GM11168 (cell line): ENCODE measurements around the gene RAB20.

Source experiments
- in situ Hi-C: fragments of 300-500 bp; cut with MboI; formaldehyde crosslinking; loops from one replicate; pipeline ENCODE4 v1.12.0; 2022; ENCODE audit warnings: low sequenced_read_pairs; ENCODE audit not compliant: unreplicated experiment

The RAB20 gene

DNA sequence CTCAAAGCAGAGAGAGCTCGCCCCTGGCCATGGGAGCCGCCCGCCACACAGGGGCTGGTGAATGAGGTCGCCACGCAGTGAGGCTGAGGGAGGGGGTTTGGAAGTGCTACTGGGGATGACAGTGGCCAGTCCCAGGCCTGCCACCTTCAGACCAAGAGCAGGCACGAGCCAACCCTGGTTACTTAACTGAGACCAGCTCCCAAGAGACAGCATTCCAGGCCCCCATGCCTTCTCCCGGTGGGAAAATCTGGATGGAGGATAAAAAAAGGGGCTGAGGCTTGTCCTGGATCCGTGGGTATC is 43.3 kb downstream of the RAB20 start:
- in situ Hi-C loops, result no loop called here

DNA sequence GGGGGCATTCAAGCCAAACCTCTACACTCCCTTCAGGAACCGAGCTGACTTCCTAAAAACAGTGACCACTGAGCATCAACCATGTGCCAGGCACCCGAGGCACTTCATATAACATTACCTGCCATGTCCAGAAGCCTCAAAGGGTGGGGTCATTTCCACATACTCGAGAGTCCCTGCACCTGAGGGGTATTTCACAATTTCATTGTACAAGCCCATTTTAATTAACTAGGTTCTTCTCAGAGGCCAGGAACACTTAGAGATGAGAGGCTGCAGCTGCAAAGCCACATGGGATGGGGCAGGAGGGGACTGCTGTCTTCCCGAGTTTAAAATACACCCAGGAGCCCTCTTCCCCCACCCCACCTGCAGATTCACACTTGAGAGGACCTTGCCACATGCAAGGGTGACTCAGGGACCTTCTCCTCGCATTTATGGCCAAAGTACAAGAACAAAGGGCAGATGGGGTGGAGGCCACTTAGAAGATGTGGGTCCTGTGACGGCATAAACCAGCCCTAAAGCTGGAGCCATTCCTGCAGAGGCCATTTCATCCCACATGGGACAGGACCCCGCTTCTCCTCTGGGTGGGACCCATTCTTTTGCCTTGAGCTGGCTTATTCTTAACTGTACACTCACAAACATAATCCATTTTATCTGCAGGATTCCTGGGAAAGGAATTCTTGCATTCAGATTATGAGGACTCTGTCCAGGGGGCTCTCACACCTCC is 43.9 kb downstream of the RAB20 start:
- in situ Hi-C loops, result no loop called here

DNA sequence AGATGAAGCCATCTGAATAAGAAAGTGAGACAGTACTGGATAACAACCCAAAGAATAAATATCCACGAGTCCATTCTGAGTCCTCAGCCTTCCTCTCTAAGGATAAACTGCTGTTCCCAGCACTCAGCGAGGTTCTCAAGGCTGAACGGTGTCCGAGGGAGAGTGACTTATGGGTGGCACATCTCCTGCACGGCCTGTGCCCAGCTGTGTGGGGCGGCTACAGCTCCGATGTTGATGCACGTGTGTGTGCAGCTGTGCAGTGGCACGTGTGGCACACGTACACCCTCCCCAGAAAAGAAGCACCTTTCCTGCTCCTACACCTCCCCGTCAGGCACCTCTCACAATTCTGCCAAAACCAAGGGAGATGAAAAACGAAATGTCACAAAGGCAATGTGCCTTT is 45.0 kb downstream of the RAB20 start:
- in situ Hi-C loops, result no loop called here

DNA sequence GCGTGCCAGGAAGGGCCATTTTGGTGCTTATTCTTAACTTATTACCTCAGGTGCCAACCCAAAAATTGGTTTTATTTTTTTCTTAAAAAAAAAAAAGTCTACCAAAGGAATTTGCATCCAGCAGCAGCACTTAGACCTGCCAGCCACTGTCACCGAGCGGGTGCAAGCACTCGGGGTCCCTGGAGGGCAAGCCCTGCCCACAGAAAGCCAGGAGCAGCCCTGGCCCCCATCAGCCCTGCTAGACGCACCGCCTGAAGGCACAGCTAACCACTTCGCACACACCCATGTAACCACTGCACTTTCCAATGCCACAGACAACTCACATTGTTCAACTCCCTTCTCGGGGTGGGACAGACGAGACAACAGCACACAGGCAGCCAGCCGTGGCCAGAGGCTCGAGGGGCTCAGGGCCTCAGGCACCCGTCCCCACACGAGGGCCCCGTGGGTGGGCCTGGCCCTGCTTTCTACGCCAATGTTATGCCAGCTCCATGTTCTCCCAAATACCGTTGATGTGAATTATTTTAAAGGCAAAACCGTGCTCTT is 49.3 kb downstream of the RAB20 start:
- in situ Hi-C loops, result no loop called here

DNA sequence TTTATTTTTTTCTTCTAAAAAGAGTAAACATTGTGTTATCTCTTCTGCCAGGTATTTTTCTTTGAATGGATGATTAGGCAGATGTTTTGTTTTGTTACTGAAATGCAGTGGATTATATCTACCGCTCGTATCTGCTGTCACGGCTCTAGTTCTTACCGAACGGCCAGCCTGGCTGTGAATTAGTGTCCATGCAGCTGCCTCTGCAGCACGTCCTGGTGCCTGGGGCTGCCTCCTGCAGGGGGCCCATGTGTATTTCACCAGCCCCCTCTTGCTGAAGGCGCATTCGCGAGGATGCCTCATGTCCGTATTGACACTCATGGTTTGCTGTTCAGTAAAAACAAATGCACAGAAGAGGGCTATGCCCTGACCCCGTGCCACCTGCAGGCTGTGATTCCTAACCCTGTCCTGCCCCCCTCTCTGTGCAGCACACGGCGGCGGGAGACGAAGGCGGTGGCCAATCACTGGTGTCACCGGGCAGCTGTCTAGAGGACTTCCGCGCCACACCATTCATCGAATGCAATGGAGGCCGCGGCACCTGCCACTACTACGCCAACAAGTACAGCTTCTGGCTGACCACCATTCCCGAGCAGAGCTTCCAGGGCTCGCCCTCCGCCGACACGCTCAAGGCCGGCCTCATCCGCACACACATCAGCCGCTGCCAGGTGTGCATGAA is 49.9 kb downstream of the RAB20 start:
- in situ Hi-C loops, result no loop called here

DNA sequence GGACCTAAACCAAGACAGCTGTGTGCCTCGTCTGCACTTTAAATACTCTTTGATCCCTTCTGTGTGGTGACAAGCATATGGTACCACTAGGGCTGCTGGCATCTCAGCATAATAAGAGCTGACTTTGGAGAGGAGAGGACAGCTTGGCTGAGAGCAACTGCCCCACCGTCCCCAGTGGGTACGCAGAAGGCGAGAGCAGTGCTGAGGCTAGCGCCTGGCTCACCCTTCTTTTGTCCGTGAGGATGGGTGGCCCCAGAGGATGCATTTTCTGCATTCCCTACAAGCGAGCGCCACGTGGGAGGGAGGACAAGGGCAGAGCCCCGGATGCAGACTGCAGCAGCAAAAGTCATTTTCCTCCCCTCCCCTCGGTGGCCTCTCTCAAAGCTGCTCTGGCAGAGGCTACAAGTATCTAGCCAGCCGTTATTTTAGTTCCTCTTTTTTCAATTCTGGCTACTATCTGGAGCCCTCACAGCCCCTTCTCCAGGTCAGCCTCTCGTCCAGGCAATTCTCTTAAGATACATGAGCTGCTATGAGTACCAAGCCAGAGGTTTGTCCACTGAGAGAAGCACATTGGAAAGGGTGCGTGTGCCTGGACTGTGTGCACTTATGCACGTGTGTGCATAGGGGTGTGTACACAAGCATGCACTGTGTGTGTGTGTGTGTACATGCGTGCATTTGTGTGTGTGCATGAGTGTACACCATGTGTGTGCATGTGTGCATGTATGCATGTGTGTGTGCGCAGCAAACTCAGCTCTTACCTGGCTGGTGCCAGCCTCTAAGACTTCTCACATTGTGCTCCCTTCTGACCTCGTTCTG is 51.3 kb downstream of the RAB20 start:
- in situ Hi-C loops, result no loop called here

DNA sequence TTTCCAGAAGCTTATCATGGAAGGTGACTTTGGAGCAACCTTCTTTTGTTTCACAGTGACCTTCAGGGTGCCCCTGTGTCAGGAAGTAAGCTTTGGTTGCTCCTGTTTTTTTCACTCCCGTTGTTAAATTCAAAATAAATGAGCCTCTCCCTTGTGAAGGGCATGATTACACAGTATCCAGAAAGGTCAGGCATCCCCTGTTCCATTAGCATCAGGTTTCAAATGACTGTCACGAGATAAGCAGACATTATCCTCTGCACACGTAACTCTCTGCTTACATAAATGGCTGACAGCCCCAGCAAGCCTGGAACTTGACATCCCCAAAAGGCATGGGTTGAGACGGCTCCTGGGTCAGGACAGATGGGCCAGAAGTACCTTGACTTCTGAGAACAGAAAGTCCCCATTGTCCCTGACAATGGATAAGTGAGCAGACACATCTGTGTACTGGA is 52.0 kb downstream of the RAB20 start:
- in situ Hi-C loops, result no loop called here

DNA sequence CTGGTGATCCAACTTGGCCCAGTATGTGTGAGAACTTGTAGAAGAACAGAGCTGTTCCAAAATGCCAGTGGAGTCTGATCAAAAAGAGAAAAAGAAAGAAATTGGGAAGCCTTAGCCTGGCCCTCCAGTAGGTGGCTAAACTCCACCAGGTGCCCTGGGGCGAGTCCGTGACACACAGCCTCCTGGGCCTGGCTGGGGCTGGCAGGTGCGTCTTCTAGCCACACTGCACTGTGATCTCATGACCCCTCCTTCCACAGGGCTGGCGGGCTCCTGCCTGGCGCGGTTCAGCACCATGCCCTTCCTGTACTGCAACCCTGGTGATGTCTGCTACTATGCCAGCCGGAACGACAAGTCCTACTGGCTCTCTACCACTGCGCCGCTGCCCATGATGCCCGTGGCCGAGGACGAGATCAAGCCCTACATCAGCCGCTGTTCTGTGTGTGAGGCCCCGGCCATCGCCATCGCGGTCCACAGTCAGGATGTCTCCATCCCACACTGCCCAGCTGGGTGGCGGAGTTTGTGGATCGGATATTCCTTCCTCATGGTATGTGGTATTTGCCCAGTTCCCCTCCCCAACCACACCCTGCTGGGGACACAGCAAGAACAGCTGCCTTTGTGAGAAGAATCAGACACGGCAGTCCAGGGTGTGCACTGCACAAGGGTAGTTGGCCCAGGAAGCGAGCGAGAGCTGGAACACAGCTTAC is 53.7 kb downstream of the RAB20 start:
- in situ Hi-C loops, result no loop called here

DNA sequence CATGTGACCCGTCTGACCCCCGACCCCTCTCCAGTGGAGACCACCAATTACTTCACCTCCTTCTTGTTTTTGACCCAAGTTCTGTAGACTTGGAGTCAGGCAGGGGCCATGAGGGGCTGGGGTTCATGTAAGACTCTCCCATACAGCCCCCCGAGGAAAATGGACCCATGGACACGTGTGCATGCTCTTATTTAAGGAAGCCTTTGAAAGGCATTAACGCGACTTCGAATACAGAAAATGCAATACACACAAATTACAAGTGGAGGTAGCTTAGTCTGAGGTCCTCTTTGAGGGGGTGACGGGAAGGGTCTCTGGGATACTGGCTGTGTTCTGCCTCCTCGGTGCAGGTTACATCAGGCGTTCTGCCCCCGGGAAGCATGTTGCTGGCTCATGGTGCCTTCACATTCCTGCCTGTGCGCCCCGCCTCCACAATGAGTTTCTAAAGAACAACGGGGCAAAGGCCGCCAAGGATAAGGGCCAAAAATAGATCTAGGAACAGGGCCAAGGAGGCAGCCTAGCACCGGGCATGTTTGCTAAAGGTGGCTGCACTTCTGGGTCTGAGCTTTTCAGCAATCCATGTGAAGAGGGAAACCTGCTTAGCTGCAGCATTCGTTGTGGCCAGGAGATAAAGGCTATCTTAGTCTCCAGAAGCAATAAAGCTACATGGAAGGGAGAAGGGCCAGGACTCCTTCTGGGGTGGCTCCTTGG is 54.5 kb downstream of the RAB20 start:
- in situ Hi-C loops, result no loop called here

DNA sequence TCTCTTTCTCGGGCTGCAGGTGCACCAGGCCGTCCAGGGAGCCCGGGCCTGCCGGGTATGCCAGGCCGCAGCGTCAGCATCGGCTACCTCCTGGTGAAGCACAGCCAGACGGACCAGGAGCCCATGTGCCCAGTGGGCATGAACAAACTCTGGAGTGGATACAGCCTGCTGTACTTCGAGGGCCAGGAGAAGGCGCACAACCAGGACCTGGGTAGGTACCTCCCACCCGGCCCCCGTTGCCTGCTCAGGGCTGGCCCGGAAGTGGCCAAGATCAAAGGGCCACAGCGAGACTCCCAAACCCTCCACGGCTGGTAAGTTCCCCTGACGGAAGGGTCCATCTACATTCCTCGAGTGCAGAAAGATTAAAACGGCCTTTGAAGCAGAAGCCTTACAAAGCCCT is 55.1 kb downstream of the RAB20 start:
- in situ Hi-C loops, result no loop called here

DNA sequence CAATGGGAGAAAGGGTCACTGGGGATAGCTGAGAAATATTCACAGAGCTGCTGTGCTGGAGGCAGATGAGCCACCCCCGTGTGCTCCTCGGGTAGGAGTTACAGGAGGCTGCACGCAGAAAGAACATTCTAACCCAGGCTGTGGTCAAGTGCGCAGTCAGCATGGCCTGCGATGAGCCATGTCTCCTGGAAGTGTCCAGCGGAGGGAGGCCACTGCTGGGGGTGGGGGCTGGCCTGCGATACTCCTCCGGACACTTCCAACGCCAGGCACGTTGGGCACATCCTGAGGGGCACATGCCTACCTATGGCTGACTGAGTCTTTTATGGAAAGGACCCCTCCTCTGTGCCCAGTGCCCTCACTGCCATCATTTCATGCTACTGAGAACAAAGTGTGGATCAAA is 55.9 kb downstream of the RAB20 start:
- in situ Hi-C loops, result no loop called here

DNA sequence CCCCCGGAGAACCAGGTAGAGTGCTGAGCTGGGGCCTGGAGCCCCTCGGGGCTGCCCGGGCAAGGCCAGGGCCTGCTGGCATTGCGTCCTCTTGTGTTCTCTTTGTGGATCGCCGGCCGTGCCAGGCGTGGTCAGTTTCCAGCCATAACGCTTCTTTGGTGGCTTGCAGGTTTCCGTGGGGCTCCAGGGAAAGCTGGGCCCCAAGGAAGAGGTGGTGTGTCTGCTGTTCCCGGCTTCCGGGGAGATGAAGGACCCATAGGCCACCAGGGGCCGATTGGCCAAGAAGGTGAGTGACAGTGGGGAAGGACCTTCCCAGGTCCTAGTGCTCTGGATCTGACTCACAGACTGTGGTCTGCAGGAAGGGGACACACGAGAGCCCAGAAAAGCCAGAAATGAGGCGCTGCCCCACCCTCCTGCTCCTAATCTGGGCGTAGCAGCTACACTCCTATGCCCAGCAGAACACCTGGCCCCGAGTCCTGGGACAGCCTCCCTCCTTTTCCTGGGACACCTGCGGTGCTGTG is 57.5 kb downstream of the RAB20 start:
- in situ Hi-C loops, result no loop called here

DNA sequence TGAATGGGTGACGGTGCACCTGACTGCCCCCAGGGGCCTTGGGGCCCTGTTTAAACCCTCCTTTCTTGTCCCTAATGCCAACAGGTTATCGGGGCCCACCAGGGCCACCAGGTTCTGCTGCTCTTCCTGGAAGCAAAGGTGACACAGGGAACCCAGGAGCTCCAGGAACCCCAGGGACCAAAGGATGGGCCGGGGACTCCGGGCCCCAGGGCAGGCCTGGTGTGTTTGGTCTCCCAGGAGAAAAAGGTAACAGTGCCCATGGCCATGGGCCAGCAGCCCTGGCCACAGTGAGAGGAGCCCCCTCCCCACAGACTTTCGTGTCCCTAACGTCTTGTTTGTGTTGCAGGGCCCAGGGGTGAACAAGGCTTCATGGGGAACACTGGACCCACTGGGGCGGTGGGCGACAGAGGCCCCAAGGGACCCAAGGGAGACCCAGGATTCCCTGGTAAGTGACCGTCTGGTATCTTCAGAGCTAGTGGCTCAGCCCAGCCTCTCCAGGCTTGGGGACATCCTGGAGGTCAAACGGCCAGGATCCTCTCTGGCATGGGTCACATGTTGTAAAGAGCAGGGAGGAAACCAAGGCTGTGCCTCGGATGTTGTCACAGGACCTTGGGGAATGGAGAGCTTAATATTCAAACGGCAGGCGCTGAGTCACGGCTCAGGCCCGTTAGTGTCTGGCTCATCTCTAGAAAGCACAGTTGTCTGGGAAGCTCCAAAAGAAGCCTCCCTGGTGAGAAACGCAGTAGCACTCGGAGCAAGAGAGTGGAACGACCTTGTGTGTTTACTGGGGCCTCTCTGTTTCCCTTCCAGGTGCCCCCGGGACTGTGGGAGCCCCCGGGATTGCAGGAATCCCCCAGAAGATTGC is 58.3 kb downstream of the RAB20 start:
- in situ Hi-C loops, result no loop called here

DNA sequence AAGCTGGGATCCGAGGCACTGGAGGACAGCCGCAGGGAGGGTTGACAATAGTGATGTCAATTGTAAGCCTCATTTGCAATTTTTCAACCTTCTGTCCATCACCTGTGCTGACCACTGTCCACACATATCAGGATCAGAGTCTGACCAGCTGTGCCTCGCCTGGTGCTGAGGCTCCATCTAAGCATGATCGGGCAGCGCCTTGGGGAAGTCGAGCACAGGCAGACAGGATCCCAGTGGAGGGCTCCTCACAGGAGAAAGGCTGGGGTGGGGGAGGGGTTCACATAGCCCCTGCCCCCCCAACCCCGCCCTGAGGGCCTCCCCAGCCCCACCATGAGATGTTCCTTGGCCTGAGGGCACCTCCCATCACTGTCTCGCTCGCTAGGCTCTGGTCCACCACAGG is 60.3 kb downstream of the RAB20 start:
- in situ Hi-C loops, result no loop called here

DNA sequence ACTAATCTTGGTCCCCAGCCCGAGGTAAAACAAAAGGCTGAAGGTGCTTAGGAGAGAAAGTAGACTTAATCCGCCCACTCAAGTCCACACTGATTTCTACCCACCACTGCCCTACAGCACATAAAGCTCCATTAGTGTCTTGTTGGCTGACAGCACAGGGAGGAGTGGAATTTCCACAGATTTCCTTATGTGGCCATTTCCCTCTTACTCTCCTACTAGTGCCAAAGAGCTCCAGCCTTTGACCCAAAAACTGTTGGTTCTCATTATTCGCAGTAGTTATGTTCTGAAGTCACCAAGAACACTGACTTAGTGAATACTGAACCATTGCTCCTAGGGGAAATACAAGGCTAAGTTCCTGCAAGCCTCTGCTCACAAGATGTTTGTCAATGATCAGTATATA is 61.2 kb downstream of the RAB20 start:
- in situ Hi-C loops, result no loop called here

DNA sequence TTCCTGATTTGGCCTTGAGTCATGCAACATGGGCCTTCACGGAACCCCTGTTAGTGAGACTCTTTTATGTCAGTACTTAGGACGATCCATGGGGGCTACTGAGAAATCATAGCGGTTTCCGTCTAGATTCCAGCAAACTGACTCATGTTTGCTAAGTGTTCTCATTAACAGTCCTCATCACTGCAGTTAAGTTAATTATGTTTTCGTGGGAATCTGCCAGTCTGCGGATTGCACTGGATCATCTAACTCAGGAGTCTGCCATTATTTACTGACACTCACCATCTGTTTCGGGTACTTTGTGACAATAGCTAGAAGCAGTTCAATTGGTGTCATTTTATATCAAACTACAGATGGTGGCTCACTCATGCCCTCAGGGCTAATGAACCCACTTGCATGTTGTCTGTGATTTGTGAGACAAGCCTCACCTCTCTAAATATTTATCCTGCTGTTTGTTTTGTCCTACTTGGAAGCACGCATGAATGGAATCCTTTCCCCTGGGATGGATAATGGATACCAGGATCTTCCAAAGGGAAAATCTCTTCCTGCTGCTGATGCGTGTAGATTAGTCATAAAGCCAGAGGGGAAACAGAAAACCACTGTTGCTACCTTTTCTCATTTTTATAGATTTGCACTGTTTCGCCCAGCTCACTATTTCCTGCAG is 61.8 kb downstream of the RAB20 start:
- in situ Hi-C loops, result no loop called here

DNA sequence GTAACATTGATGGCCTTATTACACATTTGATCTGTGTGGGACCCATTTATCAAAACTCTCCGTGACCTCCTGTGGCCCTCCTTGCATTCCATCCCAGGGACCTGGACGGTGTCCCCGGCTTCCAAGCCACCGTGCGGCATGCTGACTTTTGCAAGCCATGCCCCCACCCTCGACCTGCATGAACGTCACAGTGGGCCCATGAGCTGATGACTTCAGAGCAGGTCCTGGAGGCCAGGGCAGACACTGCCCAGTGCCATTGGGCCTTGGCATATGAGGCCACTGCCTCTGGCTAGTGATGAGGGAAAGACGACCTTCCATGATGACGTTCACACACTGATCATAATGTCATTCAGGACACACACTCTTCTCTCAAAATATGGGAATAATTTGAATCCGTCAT is 62.8 kb downstream of the RAB20 start:
- in situ Hi-C loops, result no loop called here

DNA sequence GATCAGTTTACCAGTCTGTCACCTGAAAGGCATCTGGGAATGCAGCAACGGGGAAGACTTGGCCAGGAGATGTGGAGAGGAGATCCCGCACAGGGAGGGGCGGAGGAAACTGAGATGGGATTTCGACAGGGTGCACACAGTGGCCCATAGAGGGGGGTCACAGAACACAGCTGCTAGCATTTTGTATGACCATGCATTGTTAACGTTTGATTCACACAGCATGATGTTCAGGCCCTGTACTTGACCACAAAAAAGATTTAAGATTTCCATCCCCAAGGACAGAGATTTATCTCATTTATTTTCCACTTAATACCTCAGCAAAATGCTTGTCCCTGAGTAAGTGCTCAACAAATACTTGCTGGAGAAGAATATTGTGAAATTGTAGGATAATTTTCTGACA is 63.2 kb downstream of the RAB20 start:
- in situ Hi-C loops, result no loop called here
